K562 (cell line): Measurements from ENCODE around the gene ENG. TPM values are rescaled to one million over a fixed set of nuclear protein-coding genes. Genes with fewer than 3 reads are reported as not detected.

ENCODE experiments used
- ATAC-seq: fragments of 200-7000 bp; cut with Tn5 transposase; 3 replicates; pipeline ENCODE4 v1.9.1; 2020; ENCODE audit warnings: moderate library complexity
- BruUV-seq: library from RNA; stranded (reverse); fragments of 400-500 nt; replicated peaks from 2 replicates; lab custom pipeline; 2021; lab: Mats Ljungman, UMichigan
- CTCF ChIA-PET: fragments of 300-600 bp; formaldehyde crosslinking; extraction: SDS; loops from one replicate; lab custom pipeline; 2021; ENCODE audit warnings: low intra/inter-chr PET ratio; lab: Yijun Ruan, JAX
- POLR2A ChIA-PET: fragments of 300-600, 350-650 bp; sonication (Branson Sonifier 250); formaldehyde crosslinking; extraction: SDS; loops from one replicate; lab custom pipeline; 2021; ENCODE audit warnings: antibody characterized with exemption, inconsistent platforms; lab: Yijun Ruan, JAX
- DNase-seq, 4 experiments: peaks; one replicate each; pipeline versions ENCODE4 v3.0.0 to v3.0.0-alpha.2; 2011 to 2018; ENCODE audit warnings: low spot score in 3 of 4, mixed read lengths in 3 of 4; ENCODE audit errors: extremely low read depth in 1 of 4
- FAIRE-seq: peaks from 2 replicates; lab custom pipeline; 2011; peaks lifted over from hg19 to GRCh38; lab: Jason Lieb, UNC
- H2AFZ ChIP-seq: 2 replicates; pipeline ENCODE4 v1.6.0; 2011; ENCODE audit warnings: low read depth, low read length, control low read depth, inconsistent platforms
- H3K27ac ChIP-seq: fragments of 200-600 bp; 3 replicates; pipeline ENCODE4 v1.8.0; 2011; ENCODE audit warnings: low read depth, mild to moderate bottlenecking, control low read depth, inconsistent platforms, low read length, moderate library complexity, mixed read lengths; ENCODE audit errors: extremely low read depth
- H3K27me3 ChIP-seq, 2 experiments: fragments of 300-600 bp in 1 of 2; 2 replicates in 1 of 2; 3 replicates in 1 of 2; pipeline versions ENCODE4 v1.6.0 to v1.8.0; 2011; ENCODE audit warnings: inconsistent platforms in 2 of 2, low read length in 2 of 2, mild to moderate bottlenecking in 1 of 2, mixed read lengths in 1 of 2, moderate library complexity in 1 of 2; ENCODE audit not compliant: control insufficient read depth in 2 of 2, insufficient read depth in 2 of 2
- H3K36me3 ChIP-seq: fragments of 300-600 bp; 3 replicates; pipeline ENCODE4 v1.8.0; 2011; ENCODE audit warnings: mild to moderate bottlenecking, low read length, inconsistent platforms; ENCODE audit not compliant: control insufficient read depth, insufficient read depth
- H3K4me1 ChIP-seq, 2 experiments: fragments of 200-600 bp in 1 of 2; replicated peaks in 1 of 2; 2 replicates in 1 of 2; 3 replicates in 1 of 2; pipeline versions ENCODE4 v1.5.1 to v1.8.0; 2011; ENCODE audit warnings: inconsistent platforms in 2 of 2, low read length in 2 of 2, mild to moderate bottlenecking in 1 of 2, mixed read lengths in 1 of 2, moderate library complexity in 1 of 2; ENCODE audit not compliant: control insufficient read depth in 2 of 2, insufficient read depth in 2 of 2
- H3K4me2 ChIP-seq: 2 replicates; pipeline ENCODE4 v1.6.1; 2011; ENCODE audit warnings: low read length, control low read depth, inconsistent platforms, mixed read lengths; ENCODE audit not compliant: insufficient read depth
- H3K4me3 ChIP-seq: fragments of 200-600 bp; sonication (generic), shearing (Covaris generic); 2 replicates; pipeline ENCODE4 v1.5.1; 2016; ENCODE audit warnings: control low read depth, inconsistent platforms
- H3K79me2 ChIP-seq: fragments of 200-600 bp; 3 replicates; pipeline ENCODE4 v1.8.0; 2011; ENCODE audit warnings: low read length, inconsistent platforms; ENCODE audit not compliant: control insufficient read depth, insufficient read depth
- H3K9ac ChIP-seq, 2 experiments: 2 replicates each; pipeline versions ENCODE4 v1.6.0 to v1.6.1; 2011; ENCODE audit warnings: low read depth in 2 of 2, low read length in 2 of 2, control low read depth in 1 of 2, inconsistent platforms in 1 of 2, mild to moderate bottlenecking in 1 of 2, mixed read lengths in 1 of 2; ENCODE audit not compliant: insufficient read depth in 1 of 2
- H3K9me1 ChIP-seq: one replicate; pipeline ENCODE4 v1.6.0; 2011; ENCODE audit warnings: inconsistent platforms, mild to moderate bottlenecking, low read length, moderate library complexity; ENCODE audit not compliant: control insufficient read depth, insufficient read depth
- H3K9me3 ChIP-seq: replicated peaks from 2 replicates; pipeline ENCODE4 v1.5.1; 2011; ENCODE audit warnings: low read depth, low read length, inconsistent platforms; ENCODE audit not compliant: control insufficient read depth, insufficient read depth
- H4K20me1 ChIP-seq: replicated peaks from 2 replicates; pipeline ENCODE4 v1.6.1; 2011; ENCODE audit warnings: low read length, inconsistent platforms, mixed read lengths; ENCODE audit not compliant: control insufficient read depth, insufficient read depth
- BCL6 ChIP-seq: fragments of 250-450 bp; sonication (Bioruptor Pico); IDR thresholded peaks from 2 replicates; pipeline ENCODE4 v1.4.0; 2020
- BCOR ChIP-seq: fragments of 450-650 bp; IDR thresholded peaks from 2 replicates; pipeline ENCODE4 v1.6.1; 2016
- CBFA2T2 ChIP-seq: fragments of 450-650 bp; conservative IDR thresholded peaks from 2 replicates; pipeline ENCODE4 v1.6.1; 2017; ENCODE audit warnings: mild to moderate bottlenecking
- CCNT2 ChIP-seq: IDR thresholded peaks from 2 replicates; pipeline ENCODE4 v1.6.1; 2011; ENCODE audit warnings: borderline replicate concordance, low read depth, mild to moderate bottlenecking, moderate library complexity, mixed read lengths, low read length; ENCODE audit not compliant: insufficient read length; ENCODE audit errors: extremely low read depth
- CREB1 ChIP-seq, 2 experiments: sonication (generic) in 1 of 2; formaldehyde crosslinking in 1 of 2; IDR thresholded peaks; 2 replicates each; pipeline versions ENCODE4 v1.6.1 to v1.8.0; 2012 to 2022; ENCODE audit warnings: inconsistent platforms in 1 of 2, mild to moderate bottlenecking in 1 of 2, missing genetic modification reagents in 1 of 2, moderate library complexity in 1 of 2
- CTBP1 ChIP-seq: fragments of 450-650 bp; IDR thresholded peaks from 2 replicates; pipeline ENCODE4 v1.6.1; 2016; ENCODE audit warnings: borderline replicate concordance
- GABPA ChIP-seq: fragments of 200-800 bp; sonication (Bioruptor generic); conservative IDR thresholded peaks from 2 replicates; pipeline ENCODE4 v1.6.1; 2016; ENCODE audit warnings: low read depth, missing genetic modification characterization, missing compliant biosample characterization
- GATAD2B ChIP-seq: fragments of 450-650 bp; IDR thresholded peaks from 2 replicates; pipeline ENCODE4 v1.6.1; 2017; ENCODE audit warnings: mild to moderate bottlenecking, borderline replicate concordance
- GTF2F1 ChIP-seq: IDR thresholded peaks from 2 replicates; pipeline ENCODE4 v1.6.1; 2011; ENCODE audit warnings: low read depth, low read length, improper control_type of control experiment
- IFI16 ChIP-seq: fragments of 250-450 bp; sonication (Bioruptor Pico); IDR thresholded peaks from 2 replicates; pipeline ENCODE4 v2.1.2; 2022; ENCODE audit warnings: mild to moderate bottlenecking, inconsistent platforms
- MAFK ChIP-seq: IDR thresholded peaks from 2 replicates; pipeline ENCODE4 v1.6.1; 2011; ENCODE audit warnings: low read length, improper control_type of control experiment
- MEIS2 ChIP-seq: fragments of 450-650 bp; IDR thresholded peaks from 2 replicates; pipeline ENCODE4 v1.6.1; 2014; ENCODE audit warnings: mild to moderate bottlenecking; ENCODE audit not compliant: partially characterized antibody
- MLX ChIP-seq, 2 experiments: fragments of 450-650 bp in 1 of 2; sonication (generic) in 1 of 2; formaldehyde crosslinking; conservative IDR thresholded peaks; 2 replicates each; pipeline versions ENCODE4 v1.4.0 to v1.8.1; 2020 to 2022; ENCODE audit warnings: mild to moderate bottlenecking in 1 of 2, missing genetic modification reagents in 1 of 2
- MXI1 ChIP-seq: IDR thresholded peaks from 2 replicates; pipeline ENCODE4 v1.6.1; 2011; ENCODE audit warnings: low read depth, mild to moderate bottlenecking, improper control_type of control experiment, low read length
- PHF20 ChIP-seq: fragments of 450-650 bp; IDR thresholded peaks from 2 replicates; pipeline ENCODE4 v1.6.1; 2018; ENCODE audit not compliant: partially characterized antibody
- POLR2A ChIP-seq: fragments of 450-650 bp; conservative IDR thresholded peaks from 2 replicates; pipeline ENCODE4 v1.6.1; 2016
- SNIP1 ChIP-seq: fragments of 450-650 bp; IDR thresholded peaks from 2 replicates; pipeline ENCODE4 v1.7.1; 2017; ENCODE audit warnings: low read depth, mild to moderate bottlenecking
- TOE1 ChIP-seq, 2 experiments: fragments of 450-650 bp in 1 of 2; sonication (generic) in 1 of 2; formaldehyde crosslinking in 1 of 2; IDR thresholded peaks; 2 replicates each; pipeline versions ENCODE4 v1.7.1 to v1.8.0; 2016 to 2022; ENCODE audit warnings: borderline replicate concordance in 2 of 2, mild to moderate bottlenecking in 2 of 2, antibody characterized with exemption in 1 of 2, inconsistent platforms in 1 of 2, low read depth in 1 of 2, missing genetic modification reagents in 1 of 2, moderate library complexity in 1 of 2
- YBX1 ChIP-seq: fragments of 450-650 bp; IDR thresholded peaks from 2 replicates; pipeline ENCODE4 v1.7.1; 2016; ENCODE audit warnings: mild to moderate bottlenecking
- ZC3H8 ChIP-seq: fragments of 450-650 bp; IDR thresholded peaks from 2 replicates; pipeline ENCODE4 v1.6.1; 2017
- ZNF133 ChIP-seq: fragments of 250-450 bp; sonication (Bioruptor Pico); IDR thresholded peaks from 2 replicates; pipeline ENCODE4 v1.4.0; 2020; ENCODE audit warnings: mild to moderate bottlenecking
- ZNF239 ChIP-seq: fragments of 250-450 bp; sonication (Bioruptor Pico); IDR thresholded peaks from 2 replicates; pipeline ENCODE4 v1.4.0; 2020; ENCODE audit warnings: mild to moderate bottlenecking
- ZNF408 ChIP-seq: fragments of 250-450 bp; sonication (Bioruptor Pico); IDR thresholded peaks from 2 replicates; pipeline ENCODE4 v1.4.0; 2020; ENCODE audit warnings: low read depth, mild to moderate bottlenecking, moderate library complexity
- WGBS: fragments of 100-300 bp; shearing (Covaris generic); methylation state at CpG from one replicate; pipeline ENCODE4 v1.1.6; 2016; ENCODE audit warnings: low coverage, mixed read lengths; ENCODE audit not compliant: insufficient coverage; ENCODE audit errors: missing lambda C conversion rate; 5-methylcytosine and 5-hydroxymethylcytosine counted together
- in situ Hi-C: fragments of 300-500 bp; cut with MboI; formaldehyde crosslinking; loops from 4 replicates; pipeline ENCODE4 v1.15.0; 2018; ENCODE audit warnings: inconsistent platforms, mixed read lengths
- intact Hi-C: fragments of 100-400 bp; cut with micrococcal nuclease; formaldehyde crosslinking; loops from 2 replicates; pipeline ENCODE4 v1.14.2; 2022
- polyA plus RNA-seq, 8 experiments: library from polyadenylated mRNA; depleted of rRNA in 4 of 8; stranded (reverse) in 5 of 8; unstranded in 3 of 8; fragments of >200 nt; fragmentation: Nextera tagmentation in 2 of 8; fragmentation: Illumina TruSeq in 1 of 8; extraction: Ambion mirVana in 2 of 8; extraction: Trizol in 1 of 8; gene quantifications; 2 replicates each; pipeline versions ENCODE4 v1.2.1 to v1.2.3, GENCODE V29; 2011 to 2014; ENCODE audit warnings: inconsistent platforms in 1 of 8, missing spikeins in 1 of 8
- total RNA-seq, 7 experiments: library from RNA; depleted of rRNA in 6 of 7; stranded (reverse); fragments of >200 nt in 6 of 7; fragmentation: Illumina TruSeq in 2 of 7; extraction: Trizol in 2 of 7; gene quantifications; 2 replicates each; pipeline versions ENCODE4 v1.2.1 to v1.2.3, GENCODE V29; 2011 to 2021; ENCODE audit warnings: low replicate concordance in 1 of 7

The ENG gene
- total and polyA plus RNA-seq, 9 of the 15 experiments (the other 6 are each of a cell fraction or from before 2014, with no cell fraction given): 0.04 to 0.40 (median 0.14) TPM; not detected in 1

GRCh38 chr9:127860779-127861178 is 6.3 kb upstream of the ENG start (continued):
- TF ChIP-seq CBFA2T2 (no peak), PHF20 (peak; percentile 34), BCOR (peak; percentile 95), GTF2F1 (no peak), ZNF408 (CRISPR knock-in tag) (no peak), GATAD2B (no peak), CTBP1 (no peak)

GRCh38 chr9:127860260-127860659 is 5.8 kb upstream of the ENG start:
- H3K27ac ChIP-seq: no peak overlapping the region; the same call in 2 of the 3 replicates
- DNase-seq (no peak), FAIRE-seq (no peak), ATAC-seq (no peak)
- ChIA-PET POLR2A (interaction anchor here (2.6 kb wide), 1 partner anchor 32 kb away, joined by 7 read pairs; no protein-coding TSS in a partner anchor), CTCF (interaction anchor here (0.7 kb wide), 1 partner anchor 24 kb away, joined by 4 read pairs; no protein-coding TSS in a partner anchor)
- H3K9me1 ChIP-seq: peaks cover 5% of the 10 kb centered on the region
- 69% methylated on average over 8 of the region's 8 CpGs for WGBS
- H3K27me3 ChIP-seq: no peaks in the 10 kb centered on the region
- H3K9ac ChIP-seq: peak overlapping the region; percentile 7 to 77; a peak in 3 of 4 replicates
- no peak overlapping the region for H3K4me2 ChIP-seq
- no peaks in the 10 kb centered on the region for H3K36me3 ChIP-seq
- peaks cover 59 to 78% of the 10 kb centered on the region in 2 experiments for H3K4me1 ChIP-seq
- TF ChIP-seq IFI16 (CRISPR knock-in tag) (no peak), BCL6 (CRISPR knock-in tag) (no peak), POLR2A (no peak), MEIS2 (no peak), ZNF133 (CRISPR knock-in tag) (no peak), TOE1 (IDR thresholded peaks at IDR 0.05; ENCODE audit: borderline replicate concordance) (no peak), TOE1 (CRISPR knock-in tag; IDR thresholded peaks at IDR 0.05; ENCODE audit: borderline replicate concordance, low read depth) (no peak), MAFK (no peak), ZNF239 (CRISPR knock-in tag) (no peak), GABPA (tag) (no peak), YBX1 (no peak), MXI1 (no peak), ZC3H8 (no peak), MLX (CRISPR knock-in tag; conservative IDR thresholded peaks at IDR 0.05) (no peak), CCNT2 (no peak), SNIP1 (no peak), CREB1 (IDR thresholded peaks at IDR 0.05) (no peak), CREB1 (CRISPR knock-in tag; IDR thresholded peaks at IDR 0.05) (no peak)
- H4K20me1 ChIP-seq: no peaks in the 10 kb centered on the region
- H3K79me2 ChIP-seq: no peaks in the 10 kb centered on the region
- in situ Hi-C loops: no loop called here
- peak overlapping the region; percentile 68; the same call in 1 of the 2 replicates for H2AFZ ChIP-seq
- intact Hi-C loops: no loop called here
- H3K4me3 ChIP-seq: no peak overlapping the region
- no TSS peak for BruUV-seq
- no peaks in the 10 kb centered on the region for H3K9me3 ChIP-seq
